Superior temporal gyrus (tissue), 1 donor: ENCODE results near the gene CPXM2.

Experiments
- DNase-seq: peaks from one replicate; pipeline ENCODE4 v3.0.0-alpha.2; 2016; ENCODE audit errors: extremely low spot score

Gene CPXM2

DNA sequence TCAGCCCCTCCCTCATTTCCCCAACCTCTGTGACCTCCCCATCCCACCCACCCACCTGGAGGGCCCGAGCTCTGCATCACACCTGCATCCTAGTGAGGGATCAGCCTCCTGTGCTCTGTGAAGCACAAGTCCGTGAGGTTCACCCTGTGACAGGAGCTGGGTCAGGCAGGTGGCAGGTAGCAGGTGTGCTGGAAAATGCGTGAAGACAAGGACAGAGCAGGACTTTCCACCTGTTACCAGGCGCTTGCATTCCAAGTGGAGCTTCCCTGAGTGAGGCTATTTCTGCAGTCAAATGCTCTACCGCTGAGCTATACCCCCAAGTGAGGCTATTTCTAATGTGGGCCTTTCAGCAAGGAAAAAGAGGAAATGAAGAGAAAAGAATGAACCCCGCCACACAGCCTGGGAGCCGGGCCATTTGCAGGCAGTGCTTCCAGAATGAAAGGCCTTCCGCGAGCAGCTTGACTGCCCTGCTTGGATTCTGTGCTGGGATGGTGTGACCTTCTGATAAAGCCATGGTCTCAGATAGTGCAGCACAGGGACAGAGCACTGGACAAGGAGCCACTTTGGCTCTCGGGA, 13.3 kb upstream of the CPXM2 start:
- DNase-seq, result no peak

- no peak for DNase-seq
Measured at GRCh38 chr10:123903621-123904020, 12.0 kb upstream of the CPXM2 start.

- no peak for DNase-seq
Measured at GRCh38 chr10:123901621-123902020, 10.0 kb upstream of the CPXM2 start.

- DNase-seq, result no peak
Measured at GRCh38 chr10:123897146-123897545, 5.5 kb upstream of the CPXM2 start.

GRCh38 chr10:123896246-123896927, 4.8 kb upstream of the CPXM2 start:
- no peak for DNase-seq

GRCh38 chr10:123893651-123894050, 2.0 kb upstream of the CPXM2 start:
- no peak for DNase-seq

- peak; percentile 26 for DNase-seq
Measured at GRCh38 chr10:123890756-123891143, 857 bp downstream of the CPXM2 start.

- DNase-seq, result peak; percentile 19
Measured at GRCh38 chr10:123890226-123890625, 1.4 kb downstream of the CPXM2 start.

GRCh38 chr10:123889821-123890220, 1.8 kb downstream of the CPXM2 start:
- no peak for DNase-seq

DNA sequence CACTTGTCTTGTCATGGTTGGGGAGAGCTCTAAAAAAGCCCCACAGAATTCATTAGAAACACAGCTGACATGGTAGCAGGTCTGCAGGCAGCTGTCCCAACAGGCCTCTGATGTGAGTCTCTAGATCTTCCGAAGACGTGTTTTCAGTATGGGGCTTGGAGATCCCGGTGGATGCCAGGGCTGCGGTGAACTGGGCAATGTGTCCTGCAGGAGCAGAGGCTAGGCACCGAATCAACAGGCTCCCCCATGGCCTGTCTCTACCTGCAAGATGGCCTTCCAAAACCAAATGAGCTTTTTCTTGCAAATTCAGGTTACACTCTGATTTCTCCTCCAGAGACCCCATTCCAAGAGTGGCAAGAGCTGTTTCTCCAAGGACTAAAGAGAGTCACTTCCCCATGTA, 2.9 kb downstream of the CPXM2 start:
- no peak for DNase-seq

- no peak for DNase-seq
Measured at GRCh38 chr10:123888256-123888655, 3.4 kb downstream of the CPXM2 start.

- DNase-seq, result peak; percentile 63
Measured at GRCh38 chr10:123886292-123886691, 5.3 kb downstream of the CPXM2 start.

- DNase-seq, result no peak
Measured at GRCh38 chr10:123885406-123886170, 6.0 kb downstream of the CPXM2 start.

- DNase-seq, result no peak
Measured at GRCh38 chr10:123884907-123885381, 6.7 kb downstream of the CPXM2 start.

GRCh38 chr10:123884351-123884906, 7.2 kb downstream of the CPXM2 start:
- DNase-seq, result no peak

- DNase-seq, result no peak
Measured at GRCh38 chr10:123883673-123884320, 7.8 kb downstream of the CPXM2 start.

DNA sequence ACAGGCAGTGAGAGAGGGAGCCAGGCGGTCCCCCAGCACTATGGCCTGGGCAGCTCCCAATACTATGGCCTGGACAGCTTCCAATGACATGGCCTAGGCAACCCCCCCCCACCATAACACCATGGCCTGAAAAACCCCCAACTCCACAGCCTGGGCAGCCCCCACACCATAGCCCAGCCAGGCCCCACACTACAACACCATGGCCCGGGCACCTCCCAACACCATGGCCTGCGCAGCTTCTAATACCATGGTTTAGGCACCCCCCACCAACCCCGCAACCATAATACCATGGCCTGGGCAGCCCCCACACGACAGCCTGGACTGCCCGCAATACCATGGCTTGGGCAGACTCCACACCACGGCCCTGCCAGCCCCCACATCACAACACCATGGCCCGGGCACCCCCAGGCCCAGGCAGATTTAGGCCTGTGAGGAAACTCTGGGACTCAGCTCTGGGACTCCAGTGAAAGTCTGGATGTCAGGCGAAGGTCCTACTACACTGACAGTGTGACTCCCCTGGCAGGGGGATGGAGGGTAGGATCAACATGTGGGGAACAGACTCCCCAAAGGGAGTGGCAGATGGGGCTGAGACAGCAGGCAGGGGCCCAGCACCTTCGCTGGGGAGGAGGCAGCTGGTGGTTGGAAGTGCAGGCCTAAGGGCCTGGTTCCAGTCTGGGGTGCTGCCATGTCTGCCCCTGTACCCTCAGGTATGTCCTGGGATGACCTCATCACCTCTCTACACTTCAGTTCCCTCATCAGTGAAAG, 8.7 kb downstream of the CPXM2 start:
- DNase-seq, result no peak

GRCh38 chr10:123882177-123882576, 9.4 kb downstream of the CPXM2 start:
- no peak for DNase-seq

DNA sequence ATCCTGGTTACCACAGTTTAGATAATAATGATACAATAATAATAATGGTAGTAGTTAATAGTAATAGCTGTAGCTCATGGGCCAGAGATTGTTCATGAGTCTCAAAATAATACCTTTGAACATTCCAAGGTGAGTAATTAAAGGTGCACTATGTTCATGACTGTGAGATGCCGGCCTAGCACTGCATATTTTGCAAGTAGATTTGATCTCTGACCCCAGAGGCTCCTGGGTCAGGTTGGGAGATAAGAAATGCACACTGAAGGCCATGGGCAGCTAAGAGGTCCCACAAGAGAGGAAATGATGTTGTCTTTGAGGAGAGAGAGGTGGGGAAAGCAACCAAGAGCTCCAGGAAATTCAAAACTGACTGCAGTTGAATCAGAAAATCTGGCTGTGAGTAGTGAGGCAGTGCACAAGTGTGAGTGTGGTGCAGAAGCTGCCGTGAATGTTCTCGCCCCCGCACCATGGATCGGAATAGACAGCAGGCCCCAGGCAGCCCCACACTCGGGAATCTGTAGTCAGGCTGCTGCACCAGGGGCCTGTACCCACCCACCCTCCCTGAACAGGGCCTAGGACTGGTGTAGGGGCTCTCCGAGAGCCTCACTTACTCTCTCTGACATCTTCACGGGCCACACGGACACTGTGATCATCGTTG, 11.9 kb downstream of the CPXM2 start:
- no peak for DNase-seq

DNA sequence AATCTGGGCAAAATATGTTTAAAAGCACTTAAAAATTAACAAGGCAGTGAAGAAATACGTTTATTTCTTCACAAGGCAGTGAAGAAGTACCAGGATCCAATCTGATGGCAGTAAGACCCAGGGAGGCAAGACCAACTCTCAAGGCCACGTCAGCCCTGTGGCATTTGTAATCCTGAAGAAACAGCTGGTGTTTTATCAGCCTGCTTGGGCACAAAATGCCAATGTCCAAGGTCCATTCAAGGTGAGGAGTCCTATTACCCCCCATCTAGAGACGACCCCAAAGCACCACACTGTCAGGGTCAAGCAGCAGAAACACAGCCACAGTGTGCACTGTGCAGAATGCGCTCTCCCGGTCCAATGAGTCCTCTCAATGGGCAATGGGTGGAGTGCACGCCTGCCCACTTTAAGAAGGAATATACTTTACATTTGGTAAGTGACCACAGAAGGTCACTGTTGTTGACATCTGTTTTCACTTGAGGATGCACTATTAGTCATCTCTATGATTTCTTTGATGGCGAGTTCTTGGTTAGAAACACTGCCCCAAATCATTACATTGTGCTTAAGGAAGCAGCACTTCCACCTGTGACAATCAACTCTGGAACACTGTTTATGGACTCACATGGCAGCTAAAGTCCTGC, 12.8 kb downstream of the CPXM2 start:
- no peak for DNase-seq
